A673 (cell line): Measurements from ENCODE around the gene SIDT2.

Source experiments
- EZH2 ChIP-seq: fragments of 200-600 bp; sonication (generic); IDR thresholded peaks from 2 replicates; pipeline ENCODE4 v1.6.1; 2017; ENCODE audit warnings: borderline replicate concordance, low read depth, mild to moderate bottlenecking, mixed read lengths, antibody characterized with exemption, low read length; ENCODE audit not compliant: poor library complexity, severe bottlenecking
- TF ChIP-seq, protein P1 (sequence below): fragments of 300-800, 200-600 bp; sonication (generic); conservative IDR thresholded peaks from 2 replicates; pipeline ENCODE4 v1.5.1; 2017; ENCODE audit warnings: low read depth, mild to moderate bottlenecking, antibody characterized with exemption, low read length, moderate library complexity, mixed read lengths

DNA sequence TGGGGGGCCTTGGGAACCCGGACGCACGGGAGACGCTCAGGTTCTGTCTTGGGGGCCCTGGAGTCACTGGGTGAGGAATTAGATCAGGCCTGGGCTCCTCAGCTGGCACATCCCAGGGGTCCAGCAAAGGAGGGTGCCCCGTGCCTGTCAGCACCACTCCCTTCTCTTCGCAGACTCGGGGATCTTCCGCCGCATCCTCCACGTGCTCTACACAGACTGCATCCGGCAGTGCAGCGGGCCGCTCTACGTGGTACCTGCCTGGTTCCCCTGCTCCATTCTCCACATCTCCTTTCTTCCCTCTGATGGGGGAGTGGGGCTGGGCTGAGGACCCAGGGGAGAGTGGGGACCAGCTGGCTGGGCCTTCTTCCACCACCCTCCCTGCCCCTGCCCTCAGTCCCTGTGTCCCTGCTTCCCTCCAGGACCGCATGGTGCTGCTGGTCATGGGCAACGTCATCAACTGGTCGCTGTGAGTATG lies 13.9 kb downstream of the SIDT2 start:
- TF ChIP-seq, protein P1, sequence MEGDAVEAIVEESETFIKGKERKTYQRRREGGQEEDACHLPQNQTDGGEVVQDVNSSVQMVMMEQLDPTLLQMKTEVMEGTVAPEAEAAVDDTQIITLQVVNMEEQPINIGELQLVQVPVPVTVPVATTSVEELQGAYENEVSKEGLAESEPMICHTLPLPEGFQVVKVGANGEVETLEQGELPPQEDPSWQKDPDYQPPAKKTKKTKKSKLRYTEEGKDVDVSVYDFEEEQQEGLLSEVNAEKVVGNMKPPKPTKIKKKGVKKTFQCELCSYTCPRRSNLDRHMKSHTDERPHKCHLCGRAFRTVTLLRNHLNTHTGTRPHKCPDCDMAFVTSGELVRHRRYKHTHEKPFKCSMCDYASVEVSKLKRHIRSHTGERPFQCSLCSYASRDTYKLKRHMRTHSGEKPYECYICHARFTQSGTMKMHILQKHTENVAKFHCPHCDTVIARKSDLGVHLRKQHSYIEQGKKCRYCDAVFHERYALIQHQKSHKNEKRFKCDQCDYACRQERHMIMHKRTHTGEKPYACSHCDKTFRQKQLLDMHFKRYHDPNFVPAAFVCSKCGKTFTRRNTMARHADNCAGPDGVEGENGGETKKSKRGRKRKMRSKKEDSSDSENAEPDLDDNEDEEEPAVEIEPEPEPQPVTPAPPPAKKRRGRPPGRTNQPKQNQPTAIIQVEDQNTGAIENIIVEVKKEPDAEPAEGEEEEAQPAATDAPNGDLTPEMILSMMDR: no peak
- TF ChIP-seq EZH2: no peak
